Stimulated activated CD8-positive, alpha-beta memory T cell treated with anti-CD3 and anti-CD28 coated beads, Interleukin-15, amount 100 ng/mL, for 24 hours (primary cell): ENCODE data around the gene DESI1.
"Not testable (repeated sequence)": the region's sequence is repeated elsewhere in the genome, so short reads cannot be mapped to it uniquely, and the experiment has no call there.

Experiments used
- DNase-seq: peaks from one replicate; pipeline ENCODE4 v3.0.0-alpha.2; 2020; ENCODE audit warnings: low read depth

Gene DESI1

DNA sequence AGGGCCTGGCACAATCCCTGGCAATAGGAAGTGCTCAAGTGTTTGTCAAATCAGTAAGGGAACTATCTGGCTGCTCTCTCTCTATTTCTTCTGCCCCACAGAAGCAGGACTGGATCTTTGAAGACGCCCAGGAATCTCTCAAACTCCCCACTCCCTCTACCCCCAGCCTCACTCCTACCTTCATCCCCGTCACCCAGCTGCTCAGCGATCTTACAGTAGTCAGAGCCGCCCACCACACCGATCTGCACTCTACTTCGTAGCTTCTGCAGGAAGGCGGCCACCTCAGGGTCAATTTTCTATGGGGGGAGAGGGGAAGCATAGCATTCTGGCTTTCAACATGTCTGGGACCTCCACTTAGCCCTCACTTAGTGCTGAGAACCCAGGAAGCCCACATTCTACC is 34.9 kb downstream of the DESI1 start:
- no peak for DNase-seq

- DNase-seq = no peak
These were observed 36.0 kb downstream of the DESI1 start for GRCh38 chr22:41584881-41585280.

GRCh38 chr22:41582694-41583093 is 38.1 kb downstream of the DESI1 start:
- DNase-seq = no peak

DNA sequence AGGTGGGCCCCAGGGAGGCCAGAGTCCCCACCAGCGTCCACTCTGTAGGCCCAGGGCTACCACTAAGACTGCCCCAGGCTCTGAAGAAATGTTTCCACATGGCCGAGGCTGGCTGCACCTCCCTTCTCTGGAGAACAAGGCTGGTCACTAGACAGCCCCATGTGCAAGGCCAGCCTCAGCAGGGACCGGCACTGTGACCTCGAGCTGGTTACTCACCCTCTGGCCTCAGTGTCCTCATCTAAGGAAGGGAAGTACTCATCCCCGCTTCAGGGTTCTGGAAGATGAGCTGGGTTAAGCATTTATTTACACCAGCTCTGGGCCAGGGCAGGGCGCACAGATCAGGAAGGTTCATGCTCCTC is 40.9 kb downstream of the DESI1 start:
- DNase-seq = no peak

DNA sequence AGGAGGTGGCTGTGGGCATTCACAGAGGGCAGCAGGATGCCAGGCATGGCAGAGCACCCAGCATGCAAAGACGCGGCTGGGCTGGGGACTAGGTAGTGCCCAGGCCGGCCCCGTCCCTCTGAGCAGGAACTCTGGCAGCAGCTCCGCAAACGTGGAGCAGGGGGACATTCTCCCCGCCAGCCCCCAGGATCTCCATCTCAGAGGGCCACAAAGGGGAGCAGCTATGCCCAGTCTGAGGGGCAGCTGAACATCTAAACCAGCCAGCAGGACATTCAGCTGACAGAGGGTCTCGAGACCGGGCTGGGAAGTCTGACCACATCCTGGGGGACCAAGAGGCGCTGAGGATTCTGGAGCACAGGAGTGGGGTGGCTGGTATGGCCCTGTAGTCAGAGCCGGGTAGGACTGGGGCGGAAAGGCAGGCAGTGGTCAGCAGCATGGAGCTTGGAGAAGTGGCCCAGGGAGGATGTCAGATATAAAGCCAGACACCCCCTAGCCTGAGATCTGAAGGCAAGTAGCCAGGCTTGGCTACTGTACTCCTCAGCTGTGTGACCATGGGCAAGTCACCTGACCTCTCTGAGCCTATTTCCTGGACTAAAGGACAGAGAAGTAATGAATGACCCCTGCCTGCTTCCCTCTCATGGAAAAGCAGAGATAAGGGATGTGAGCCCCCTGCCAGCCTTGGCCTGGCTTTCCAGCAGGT is 41.4 kb downstream of the DESI1 start:
- no peak for DNase-seq

DNA sequence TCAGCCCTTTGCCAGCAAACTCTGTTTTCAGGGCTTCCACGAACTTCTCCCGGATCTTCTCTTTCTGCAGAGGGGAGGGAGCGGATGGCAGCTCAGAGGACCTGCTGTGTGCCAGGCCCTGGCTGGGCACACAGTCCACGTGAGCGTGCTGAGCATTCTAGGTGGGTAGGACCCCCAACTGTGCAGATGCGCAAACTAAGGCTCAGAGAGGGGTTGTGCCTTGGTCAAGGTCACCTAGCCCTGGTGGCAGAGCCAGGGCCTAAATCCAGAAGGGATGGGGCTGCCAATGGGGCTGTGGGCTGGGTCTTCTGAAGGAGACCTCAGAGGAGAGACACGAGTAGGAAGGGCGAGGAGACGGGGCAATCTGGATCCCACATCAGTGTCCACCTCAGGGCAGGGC is 42.0 kb downstream of the DESI1 start:
- no peak for DNase-seq

DNA sequence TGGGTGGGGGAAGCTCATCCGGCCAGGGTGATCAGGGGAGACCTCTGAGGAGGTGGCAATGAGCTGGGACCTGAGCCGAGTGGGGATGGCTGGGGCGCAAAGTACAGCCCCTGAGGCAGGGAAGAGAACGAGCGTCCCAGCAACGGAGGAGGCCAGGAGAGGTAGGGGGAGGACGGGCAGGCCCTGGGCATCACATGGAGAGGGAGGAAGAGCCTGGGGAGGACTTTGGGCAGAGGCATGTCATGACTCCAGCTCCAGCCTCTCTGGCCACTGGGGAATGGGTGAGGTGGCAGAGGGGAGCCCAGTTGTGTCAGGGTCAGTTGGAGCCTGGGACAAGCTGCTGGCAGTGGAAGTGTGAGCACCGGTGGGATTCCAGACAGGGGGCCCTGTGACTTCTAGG is 42.7 kb downstream of the DESI1 start:
- DNase-seq = no peak

GRCh38 chr22:41576877-41577276 is 44.0 kb downstream of the DESI1 start:
- no peak for DNase-seq

DNA sequence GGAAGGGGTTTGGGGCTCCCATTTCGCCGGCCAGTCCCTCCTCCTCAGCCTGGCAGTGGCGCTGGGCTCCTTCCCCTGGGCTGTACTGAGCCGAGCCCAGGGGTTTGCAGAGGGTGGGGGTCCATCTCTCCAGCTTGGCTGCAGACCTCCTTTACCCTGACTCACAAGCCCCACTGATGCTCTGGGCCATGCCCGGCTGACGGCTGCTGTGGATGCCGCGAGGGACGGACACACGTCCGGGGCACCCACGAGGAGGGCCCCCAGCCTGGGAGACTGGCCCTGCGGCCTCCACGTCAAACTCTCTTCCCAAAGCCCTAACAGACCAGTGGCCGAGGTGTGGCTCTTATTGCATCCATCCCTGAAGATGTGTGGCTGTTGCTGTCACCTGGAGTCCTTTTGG is 45.3 kb downstream of the DESI1 start:
- DNase-seq = no peak

GRCh38 chr22:41574847-41575381 is 45.9 kb downstream of the DESI1 start:
- DNase-seq = no peak

- no peak for DNase-seq
These were observed 47.2 kb downstream of the DESI1 start for GRCh38 chr22:41573677-41574076.

- not testable (repeated sequence) for DNase-seq
These were observed 48.5 kb downstream of the DESI1 start for GRCh38 chr22:41572305-41572704.

DNA sequence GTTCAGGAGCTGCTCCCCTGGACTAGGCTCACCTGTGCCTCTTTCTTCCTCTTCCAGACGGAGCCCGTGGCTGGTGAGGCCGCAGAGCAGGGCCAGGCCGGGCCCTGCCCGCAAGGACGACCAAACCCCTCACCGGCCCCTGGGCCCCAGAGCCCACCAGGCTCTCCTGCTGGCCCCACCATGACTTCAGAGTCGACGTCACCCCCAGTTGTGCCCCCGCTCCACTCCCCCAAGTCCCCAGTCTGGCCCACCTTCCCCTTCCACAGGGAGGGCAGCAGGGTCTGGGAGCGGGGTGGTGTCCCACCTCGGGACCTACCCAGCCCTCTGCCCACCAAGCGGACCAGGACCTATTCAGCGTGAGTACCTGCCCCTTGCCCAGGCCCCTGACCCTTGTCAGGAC is 49.1 kb downstream of the DESI1 start:
- no peak for DNase-seq

- DNase-seq = no peak
These were observed 50.6 kb downstream of the DESI1 start for GRCh38 chr22:41570221-41570620.

GRCh38 chr22:41568811-41569210 is 52.0 kb downstream of the DESI1 start:
- DNase-seq = no peak

DNA sequence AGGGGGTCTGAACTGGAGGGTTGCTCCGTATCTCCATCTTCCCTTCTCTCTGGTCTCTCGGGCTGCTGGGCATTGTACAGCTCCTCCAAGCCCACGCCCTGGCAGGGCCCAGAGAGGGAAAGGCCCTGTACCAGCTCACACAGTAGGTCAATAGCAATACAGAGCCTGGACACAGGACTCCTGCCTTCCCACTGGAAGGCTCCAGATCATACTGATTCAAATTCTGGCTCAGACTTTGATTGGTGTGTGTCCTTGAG is 53.4 kb downstream of the DESI1 start:
- DNase-seq = no peak

- DNase-seq = no peak
These were observed 55.3 kb downstream of the DESI1 start for GRCh38 chr22:41565403-41566054.

- no peak for DNase-seq
These were observed 56.3 kb downstream of the DESI1 start for GRCh38 chr22:41564563-41564962.

DNA sequence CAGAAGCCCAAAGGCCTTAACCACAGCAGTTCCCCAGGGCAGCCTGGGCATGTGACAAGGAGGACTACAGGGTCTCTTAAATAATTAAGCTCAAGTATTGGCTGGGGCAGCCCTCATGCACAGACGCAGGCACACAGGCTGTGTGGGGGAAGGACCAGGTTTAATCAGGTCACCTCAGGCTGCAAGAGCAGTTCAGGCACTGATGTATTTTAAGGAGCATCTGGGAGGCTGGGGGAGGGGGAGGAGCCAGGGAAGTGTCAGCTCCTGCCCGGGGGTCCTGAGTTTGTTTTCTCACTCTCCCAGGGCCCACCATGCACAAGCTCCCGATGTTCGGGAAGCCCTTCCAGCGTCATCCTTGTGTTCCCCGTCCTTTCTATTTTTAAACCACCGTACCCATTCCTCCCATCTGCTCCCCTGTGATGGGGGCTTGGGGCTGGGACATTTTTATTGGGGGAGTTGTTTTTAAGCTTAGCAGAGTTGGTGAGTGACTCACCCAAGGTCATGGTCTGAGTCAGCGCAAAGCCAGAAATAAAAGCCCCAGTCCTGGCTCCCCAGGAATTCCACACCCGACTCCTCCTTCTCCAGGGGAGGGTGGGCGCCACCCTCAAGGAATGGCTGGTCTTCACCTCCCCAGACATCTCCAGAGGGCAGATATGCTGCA is 57.7 kb downstream of the DESI1 start:
- DNase-seq = no peak

- no peak for DNase-seq
These were observed 58.4 kb downstream of the DESI1 start for GRCh38 chr22:41562461-41562860.

DNA sequence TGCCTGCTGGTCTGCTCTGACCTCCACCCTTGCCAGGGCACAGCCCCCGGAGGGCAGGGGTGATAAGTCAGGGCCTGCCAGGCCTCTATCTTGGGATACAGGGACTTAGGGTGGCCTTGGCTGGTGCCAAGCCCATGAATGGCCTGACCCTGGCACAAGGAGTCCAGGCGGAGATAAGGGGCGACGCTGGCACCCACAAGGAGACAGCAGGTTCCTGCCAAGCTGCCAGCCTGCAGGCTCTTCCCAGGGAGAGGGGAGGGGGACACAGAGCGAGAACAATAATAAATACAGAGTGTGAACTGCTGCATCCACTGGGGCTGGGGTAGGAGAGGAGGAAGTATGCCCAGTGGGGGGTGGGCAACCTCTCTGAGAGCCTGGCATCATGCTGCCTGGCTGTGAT is 59.1 kb downstream of the DESI1 start:
- DNase-seq = no peak

- no peak for DNase-seq
These were observed 59.5 kb downstream of the DESI1 start for GRCh38 chr22:41561335-41561734.

- DNase-seq = no peak
These were observed 60.8 kb downstream of the DESI1 start for GRCh38 chr22:41560095-41560471.

- DNase-seq = not testable (repeated sequence)
These were observed 62.6 kb downstream of the DESI1 start for GRCh38 chr22:41558241-41558630.
